Upper lobe of left lung (tissue), 6 donors: ENCODE measurements around the gene HGS. TPM values are rescaled to one million over a fixed set of nuclear protein-coding genes. Genes with fewer than 3 reads are reported as not detected.

Source experiments
- ATAC-seq, 2 donors: fragments of 200-7000 bp; cut with Tn5 transposase; one replicate each; pipeline ENCODE4 v1.9.1; 2022; ENCODE audit warnings: mild to moderate bottlenecking in 2 of 2, moderate library complexity in 2 of 2; ENCODE audit not compliant: low FRiP score in 2 of 2
- DNase-seq, 2 donors: peaks; one replicate each; pipeline ENCODE4 v3.0.0-alpha.2; 2019 to 2020
- H3K27ac ChIP-seq, 4 donors: fragments of 200-600 bp; sonication (generic); one replicate each; pipeline ENCODE4 v1.5.1; 2016 to 2019
- H3K27me3 ChIP-seq, 4 donors: fragments of 200-600 bp; sonication (generic); one replicate each; pipeline ENCODE4 v1.5.1; 2017 to 2019
- H3K36me3 ChIP-seq, 4 donors: fragments of 200-600 bp; sonication (generic); one replicate each; pipeline ENCODE4 v1.5.1; 2016 to 2019
- H3K4me1 ChIP-seq, 4 donors: fragments of 200-600 bp; sonication (generic); one replicate each; pipeline ENCODE4 v1.5.1; 2018 to 2019
- H3K4me3 ChIP-seq, 4 donors: fragments of 200-600 bp; sonication (generic); one replicate each; pipeline ENCODE4 v1.5.1; 2017 to 2019; ENCODE audit warnings: mild to moderate bottlenecking in 2 of 4, moderate library complexity in 1 of 4
- H3K9me3 ChIP-seq, 4 donors: fragments of 200-600 bp; sonication (generic); one replicate each; pipeline ENCODE4 v1.5.1; 2018 to 2019
- CTCF ChIP-seq, 6 experiments: fragments of 450-650 bp in 4 of 6; fragments of 200-600 bp in 2 of 6; sonication (generic) in 2 of 6; IDR thresholded peaks; one replicate each; pipeline ENCODE4 v1.5.1; 2016 to 2019; ENCODE audit warnings: antibody characterized with exemption in 6 of 6
- EP300 ChIP-seq, 4 donors: sonication (generic); formaldehyde crosslinking; IDR thresholded peaks; one replicate each; pipeline ENCODE4 v1.5.1; 2017; ENCODE audit warnings: antibody characterized with exemption in 4 of 4, control low read depth in 2 of 4
- POLR2A ChIP-seq, 4 donors: fragments of 450-650 bp; IDR thresholded peaks; one replicate each; pipeline ENCODE4 v1.5.1; 2016 to 2017; ENCODE audit warnings: antibody characterized with exemption in 4 of 4, mild to moderate bottlenecking in 2 of 4
- POLR2AphosphoS5 ChIP-seq, 2 donors: sonication (generic); formaldehyde crosslinking; IDR thresholded peaks; one replicate each; pipeline ENCODE4 v1.5.1; 2017; ENCODE audit warnings: antibody characterized with exemption in 2 of 2
- WGBS, 2 donors: methylation state at CpG; one replicate each; pipeline ENCODE4 v1.1.5; 2017 to 2018; 5-methylcytosine and 5-hydroxymethylcytosine counted together
- total RNA-seq, 6 donors: library from RNA; depleted of rRNA in 4 of 6; stranded (reverse); fragments of >200 nt in 4 of 6; gene quantifications; one replicate each; pipeline versions ENCODE4 v1.1.0 to v1.2.1, GENCODE V29; 2016 to 2021
- donor health status: DM: no; HTN: no; CAD: no; lungs with moderate emphysema.
- donor health status: DM: no; HTN: yes; CAD: no; lungs with severe emphysema.

The HGS gene
- total RNA-seq, 6 donors from 2014 or later = 74.7 to 164 (median 108) TPM

- H3K4me1 ChIP-seq = peaks cover 29 to 42% (median 37%) of the 10 kb centered on the region in 4 donors
- H3K27ac ChIP-seq = no peak overlapping the region
- H3K27me3 ChIP-seq = no peaks in the 10 kb centered on the region
- WGBS, 2 donors = 94 to 97% methylated on average over 12 to 17 of the region's 17 CpGs
- ATAC-seq (no peak), DNase-seq (no peak)
- peaks cover 11 to 37% (median 27%) of the 10 kb centered on the region in 4 donors for H3K36me3 ChIP-seq
- no peak overlapping the region for H3K4me3 ChIP-seq
- TF ChIP-seq POLR2A (IDR thresholded peaks at IDR 0.05) = no peak
- no peak for TF ChIP-seq POLR2AphosphoS5 (IDR thresholded peaks at IDR 0.05)
- TF ChIP-seq EP300 (IDR thresholded peaks at IDR 0.05) = no peak
- no peak for TF ChIP-seq CTCF (IDR thresholded peaks at IDR 0.05)
- H3K9me3 ChIP-seq = no peaks in the 10 kb centered on the region
These were observed 22.4 kb downstream of the HGS start for GRCh38 chr17:81706232-81706611.

DNA sequence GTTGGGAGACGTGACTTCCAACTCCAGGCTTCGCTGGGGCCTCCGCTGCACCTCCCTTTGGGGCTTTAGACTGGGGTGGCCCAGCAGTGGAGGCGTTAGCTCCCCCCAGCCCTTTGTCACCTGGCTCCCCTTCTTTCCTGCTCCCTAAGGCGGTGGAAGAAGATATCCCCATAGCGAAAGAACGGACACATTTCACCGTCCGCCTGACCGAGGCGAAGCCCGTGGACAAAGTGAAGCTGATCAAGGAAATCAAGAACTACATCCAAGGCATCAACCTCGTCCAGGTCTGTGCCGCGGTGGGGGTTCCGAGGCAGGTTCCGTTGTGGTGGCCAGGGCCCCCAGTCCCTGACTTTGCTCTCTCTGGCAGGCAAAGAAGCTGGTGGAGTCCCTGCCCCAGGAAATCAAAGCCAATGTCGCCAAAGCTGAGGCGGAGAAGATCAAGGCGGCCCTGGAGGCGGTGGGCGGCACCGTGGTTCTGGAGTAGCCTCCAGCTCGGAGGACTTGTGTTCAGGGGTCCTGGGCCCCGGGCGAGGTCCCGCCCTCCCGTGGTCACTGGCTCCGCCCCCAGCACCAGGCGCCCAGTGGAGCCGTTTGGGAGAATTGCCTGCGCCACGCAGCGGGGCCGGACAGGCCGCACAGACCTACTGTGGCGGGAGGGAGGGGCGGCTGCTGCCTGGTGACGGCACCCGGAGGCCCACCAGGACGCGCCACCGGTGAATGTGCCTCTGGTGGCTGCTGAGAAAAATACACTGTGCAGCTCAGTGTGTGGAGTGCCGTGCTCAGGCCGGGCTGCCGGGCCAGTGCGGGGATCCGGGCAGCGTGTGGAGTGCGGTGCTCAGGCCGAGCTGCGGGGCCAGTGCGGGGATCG, 23.2 kb downstream of the HGS start:
- DNase-seq (peak in 1 of 2 donors; percentile 85), ATAC-seq (no peak)
- H3K36me3 ChIP-seq = peaks cover 7 to 31% (median 22%) of the 10 kb centered on the region in 4 donors
- H3K4me3 ChIP-seq = no peak overlapping the region
- TF ChIP-seq POLR2A (IDR thresholded peaks at IDR 0.05) = no peak
- no peak for TF ChIP-seq CTCF (IDR thresholded peaks at IDR 0.05)
- no peak for TF ChIP-seq POLR2AphosphoS5 (IDR thresholded peaks at IDR 0.05)
- no peak for TF ChIP-seq EP300 (IDR thresholded peaks at IDR 0.05)
- peaks cover 25 to 41% (median 34%) of the 10 kb centered on the region in 4 donors for H3K4me1 ChIP-seq
- H3K9me3 ChIP-seq = no peaks in the 10 kb centered on the region
- H3K27ac ChIP-seq = no peak overlapping the region
- WGBS, 2 donors = 94 to 95% methylated on average over 35 to 52 of the region's 54 CpGs
- no peaks in the 10 kb centered on the region for H3K27me3 ChIP-seq

GRCh38 chr17:81707725-81708646, 24.2 kb downstream of the HGS start:
- DNase-seq (peak in 1 of 2 donors; percentile 63), ATAC-seq (no peak)
- H3K4me3 ChIP-seq = no peak overlapping the region
- TF ChIP-seq POLR2AphosphoS5 (IDR thresholded peaks at IDR 0.05) (no peak), POLR2A (IDR thresholded peaks at IDR 0.05) (no peak), EP300 (IDR thresholded peaks at IDR 0.05) (no peak), CTCF (IDR thresholded peaks at IDR 0.05) (no peak)
- H3K36me3 ChIP-seq = peaks cover 7 to 31% (median 22%) of the 10 kb centered on the region in 4 donors
- no peaks in the 10 kb centered on the region for H3K27me3 ChIP-seq
- H3K27ac ChIP-seq = no peak overlapping the region
- H3K4me1 ChIP-seq = peaks cover 25 to 41% (median 35%) of the 10 kb centered on the region in 4 donors
- no peaks in the 10 kb centered on the region for H3K9me3 ChIP-seq
- WGBS, 2 donors = 95 to 96% methylated on average over 9 to 20 of the region's 25 CpGs

DNA sequence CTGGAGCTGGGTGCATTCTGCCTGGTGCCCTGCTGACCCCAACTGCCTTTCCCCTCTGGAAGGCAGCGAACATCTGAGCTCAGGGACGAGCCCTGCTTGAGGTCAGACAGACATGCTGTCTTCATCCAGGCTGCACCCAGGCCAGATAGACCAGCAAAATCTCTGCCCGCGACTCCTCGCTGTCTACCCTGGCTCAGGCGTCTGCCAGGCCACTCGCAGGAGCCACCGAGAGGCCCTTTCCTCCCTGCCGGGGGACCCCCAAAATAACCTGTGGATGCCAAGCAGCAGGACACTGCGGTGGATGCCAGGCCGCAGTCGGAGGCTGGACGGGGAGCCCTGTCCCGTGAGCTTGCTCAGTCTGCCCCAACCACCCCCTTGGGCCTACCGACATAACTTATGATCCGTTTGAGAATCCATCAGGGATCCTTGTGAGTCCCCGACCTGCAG, 25.0 kb downstream of the HGS start:
- peaks cover 7 to 31% (median 22%) of the 10 kb centered on the region in 4 donors for H3K36me3 ChIP-seq

More for the DNA sequence above, 25.0 kb downstream of the HGS start:
- H3K4me3 ChIP-seq = no peak overlapping the region
- H3K9me3 ChIP-seq = no peaks in the 10 kb centered on the region
- DNase-seq (peak in 1 of 2 donors; percentile 69), ATAC-seq (no peak)
- H3K27me3 ChIP-seq = no peaks in the 10 kb centered on the region
- no peak for TF ChIP-seq POLR2AphosphoS5 (IDR thresholded peaks at IDR 0.05)
- no peak for TF ChIP-seq EP300 (IDR thresholded peaks at IDR 0.05)
- no peak for TF ChIP-seq CTCF (IDR thresholded peaks at IDR 0.05)
- TF ChIP-seq POLR2A (IDR thresholded peaks at IDR 0.05) = no peak
- peaks cover 32 to 46% (median 41%) of the 10 kb centered on the region in 4 donors for H3K4me1 ChIP-seq
- WGBS, 2 donors = 88 to 91% methylated on average over 8 to 13 of the region's 17 CpGs
- H3K27ac ChIP-seq = no peak overlapping the region
